HG03280 (cell line): ENCODE measurements around the gene MRAS.

Experiments
- ATAC-seq: cut with Tn5 transposase; IDR thresholded peaks from one replicate; pipeline ENCODE4 v1.9.1; 2021; ENCODE audit warnings: mild to moderate bottlenecking, moderate library complexity; ENCODE audit not compliant: unreplicated experiment

MRAS gene

DNA sequence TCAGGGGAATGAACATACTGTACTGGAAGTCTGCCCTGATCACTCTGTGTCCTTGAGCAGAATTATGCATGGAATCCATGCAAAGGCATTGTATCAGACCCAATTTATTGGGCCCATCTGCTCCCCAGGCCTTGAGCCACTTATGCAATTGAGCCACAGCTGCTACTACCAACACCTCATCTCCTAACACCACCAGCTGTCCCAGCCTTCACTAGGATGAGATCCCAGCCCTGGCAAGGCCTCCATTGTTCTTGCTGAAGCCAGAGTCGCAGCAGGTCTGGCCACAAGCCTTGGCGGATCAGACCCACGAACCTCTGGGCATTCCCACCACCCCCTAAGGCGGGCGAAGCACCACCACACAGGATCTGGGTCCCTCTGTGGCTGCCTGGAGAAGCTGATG is 9.6 kb upstream of the MRAS start:
- ATAC-seq: no peak

DNA sequence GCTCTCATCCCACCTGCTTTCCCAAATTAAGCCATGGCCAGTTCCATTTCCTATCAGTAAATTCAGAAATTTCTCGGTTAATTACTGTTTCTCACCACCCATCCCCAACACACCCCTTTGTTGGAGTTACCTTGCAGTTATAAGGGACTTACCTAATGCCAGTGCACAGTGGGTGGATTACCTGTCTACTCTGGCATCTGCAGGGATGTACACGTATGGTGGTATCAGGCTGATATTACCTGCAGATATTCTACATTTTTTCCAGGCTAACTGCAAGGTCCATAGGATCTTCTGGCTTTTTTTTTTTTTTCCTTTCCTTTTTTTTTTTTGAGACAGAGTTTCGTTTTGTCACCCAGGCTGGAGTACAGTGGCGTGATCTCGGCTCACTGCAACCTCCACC is 7.9 kb upstream of the MRAS start:
- no peak for ATAC-seq

DNA sequence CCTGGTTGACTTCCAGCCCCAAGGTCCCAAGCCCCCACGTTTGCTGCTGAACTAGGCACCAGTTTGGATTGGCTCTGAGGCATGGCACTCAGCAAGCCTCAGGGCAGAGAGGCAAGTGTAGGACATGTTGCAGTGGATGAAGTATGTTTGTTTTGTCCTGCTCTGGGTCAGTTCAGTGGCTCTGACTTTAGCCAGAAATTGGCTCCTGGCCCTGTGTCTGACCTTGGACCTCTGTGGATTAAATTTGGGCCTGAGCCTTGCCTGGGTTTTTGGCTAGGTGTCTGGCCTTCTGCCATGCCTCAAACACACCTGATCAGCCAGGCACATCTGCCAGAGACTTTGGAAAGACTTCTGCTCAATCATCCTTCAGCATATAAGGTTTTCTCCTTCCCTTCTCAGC is 3.6 kb upstream of the MRAS start:
- no peak for ATAC-seq

DNA sequence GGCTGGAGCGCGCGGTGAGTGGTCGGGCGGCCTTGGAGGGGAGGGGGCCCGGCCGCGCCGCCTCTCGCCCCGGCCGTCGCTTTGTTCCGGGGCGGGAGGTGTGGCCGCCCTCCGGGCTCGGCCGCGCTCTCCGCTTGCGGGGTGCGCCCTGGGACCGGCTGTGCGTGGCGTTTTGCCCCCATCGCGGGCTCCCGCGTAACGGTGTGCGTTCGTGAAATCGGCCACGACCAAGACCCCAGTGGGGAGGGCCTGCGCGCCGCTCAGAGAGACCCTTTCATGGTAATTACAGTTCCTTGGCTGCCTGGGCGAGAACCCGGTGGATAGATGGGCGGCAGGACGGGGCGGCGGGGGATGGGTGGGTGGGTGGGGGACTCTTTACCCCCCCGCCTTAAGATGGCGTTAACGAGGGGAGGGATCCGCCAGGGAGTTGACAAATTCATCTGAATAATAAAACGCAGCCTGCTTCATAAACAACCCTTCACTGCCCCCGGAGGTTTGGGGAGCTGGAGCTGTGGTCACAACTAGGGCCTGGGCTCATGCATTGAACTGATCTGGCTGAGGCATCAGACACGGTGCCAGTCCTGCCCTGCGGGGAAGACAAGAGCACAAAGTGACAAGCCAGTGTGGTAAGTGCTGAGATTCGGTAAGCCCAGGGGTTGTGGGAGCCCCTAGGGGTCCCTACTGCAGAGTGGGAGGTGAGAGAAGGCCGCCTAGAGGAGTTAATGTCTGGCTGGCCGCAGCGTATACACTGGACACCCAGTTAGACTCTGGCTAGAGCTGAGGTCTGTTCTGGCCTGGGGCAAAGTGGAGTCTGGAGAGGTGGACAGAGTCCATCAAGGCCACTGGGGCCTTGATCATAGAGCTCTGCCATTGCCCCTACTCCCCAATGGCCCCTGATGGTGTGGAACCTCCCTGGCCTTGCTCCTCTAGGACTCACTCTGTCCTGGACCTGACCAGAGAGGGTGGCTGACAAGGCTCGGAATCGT is 668 bp downstream of the MRAS start:
- no peak for ATAC-seq

DNA sequence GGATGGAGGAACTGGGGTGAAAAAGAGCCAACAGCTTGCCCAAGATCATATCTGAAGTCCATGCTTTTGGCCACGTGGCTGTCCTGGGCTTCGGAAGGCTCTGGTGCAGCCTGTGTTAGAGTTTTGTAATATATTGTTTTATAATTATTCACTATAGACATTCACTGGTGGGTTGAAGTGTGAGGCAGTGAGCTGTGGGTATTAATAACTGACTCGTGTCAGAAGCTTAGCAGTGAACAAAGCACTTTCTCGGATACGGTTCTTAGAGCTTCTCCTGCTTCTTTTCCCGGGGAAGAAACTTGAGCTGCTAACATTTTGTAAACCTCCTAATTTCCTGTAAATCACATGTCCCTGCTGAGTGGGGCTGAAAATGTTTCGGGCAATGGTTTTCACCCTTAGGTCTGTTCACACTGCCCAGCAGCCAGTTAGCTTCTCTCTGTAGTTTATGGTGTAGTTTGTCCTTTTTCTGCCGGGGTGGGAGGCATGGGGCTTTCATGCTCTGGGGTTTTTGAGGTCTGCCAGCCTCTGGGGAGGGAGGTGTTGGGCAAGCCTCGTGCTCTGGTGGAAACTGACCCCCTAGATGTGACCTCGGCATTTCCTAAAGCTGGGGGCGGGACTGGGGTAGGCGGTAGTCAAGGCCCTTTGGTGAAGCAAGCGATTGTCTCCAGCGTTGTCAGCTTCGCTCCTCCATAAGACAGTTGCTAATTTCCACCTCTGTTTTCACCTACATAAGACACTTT is 1.7 kb downstream of the MRAS start:
- no peak for ATAC-seq

DNA sequence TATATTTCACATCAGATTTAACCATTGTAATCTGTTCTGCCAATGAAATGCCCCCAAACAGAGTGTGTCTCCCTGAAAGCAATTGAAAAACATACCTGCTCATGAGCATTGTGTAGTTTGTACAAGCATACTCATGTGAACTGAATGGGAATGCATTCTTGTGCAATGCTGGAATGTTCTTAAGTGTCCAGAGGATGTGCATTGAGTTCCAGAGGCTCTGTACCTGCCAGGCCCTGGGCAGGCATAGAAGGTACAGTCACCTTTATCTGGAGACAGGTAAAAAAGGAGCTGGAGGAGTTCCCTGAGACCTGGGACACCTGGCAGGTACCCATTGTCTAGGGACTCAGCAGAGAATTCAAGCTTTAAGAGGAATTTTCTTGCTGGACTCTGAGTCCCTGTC is 2.8 kb downstream of the MRAS start:
- ATAC-seq: no peak

DNA sequence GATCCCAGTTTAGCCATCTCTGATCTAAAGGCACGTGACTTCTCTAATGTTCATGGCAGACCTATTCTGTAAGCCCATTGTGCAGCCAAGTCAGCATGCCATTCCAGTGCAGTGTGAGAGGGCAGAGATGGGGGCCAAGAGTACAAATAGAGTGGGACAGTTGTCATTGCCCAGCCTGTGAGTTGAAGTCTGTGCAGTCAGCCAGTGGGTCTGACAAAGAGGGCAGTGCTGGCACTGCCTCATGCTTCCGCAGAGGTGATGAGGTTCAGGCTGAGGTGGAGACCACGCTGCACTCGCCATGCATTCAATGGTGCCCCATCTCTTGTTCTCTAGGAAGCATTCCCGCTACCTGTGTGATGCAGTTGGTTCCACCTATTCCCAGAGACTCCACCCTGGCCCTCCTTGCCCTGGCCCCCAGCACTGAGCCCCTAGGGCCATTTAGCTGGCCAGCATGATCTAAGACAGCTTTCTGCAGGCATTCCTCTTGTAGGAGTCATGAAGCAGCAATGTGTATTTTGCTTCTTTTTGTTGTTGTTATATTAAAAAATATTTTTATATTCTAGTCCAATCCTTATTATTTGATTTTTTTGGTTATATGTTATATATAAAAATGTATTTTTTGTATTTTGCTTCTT is 3.7 kb downstream of the MRAS start:
- ATAC-seq: no peak

DNA sequence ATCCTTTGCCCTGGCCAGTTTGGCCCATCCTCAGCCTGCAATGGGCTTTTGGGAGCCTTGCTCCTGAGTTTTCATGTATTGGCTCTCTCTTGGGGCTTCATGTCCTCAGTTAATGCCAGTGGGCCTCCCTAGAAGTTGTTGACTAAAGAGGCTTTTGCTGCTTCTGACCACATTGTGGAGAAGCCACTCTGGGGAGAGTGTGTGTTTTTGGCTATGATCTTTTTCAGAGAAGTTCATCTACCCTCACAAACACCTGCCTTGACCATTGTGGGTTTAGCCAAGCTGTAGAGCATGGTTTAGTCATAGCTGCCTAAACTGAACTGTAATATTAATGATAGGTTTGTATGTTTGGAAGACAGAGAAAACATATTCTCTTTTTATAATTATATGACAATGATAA is 6.0 kb downstream of the MRAS start:
- ATAC-seq: no peak

DNA sequence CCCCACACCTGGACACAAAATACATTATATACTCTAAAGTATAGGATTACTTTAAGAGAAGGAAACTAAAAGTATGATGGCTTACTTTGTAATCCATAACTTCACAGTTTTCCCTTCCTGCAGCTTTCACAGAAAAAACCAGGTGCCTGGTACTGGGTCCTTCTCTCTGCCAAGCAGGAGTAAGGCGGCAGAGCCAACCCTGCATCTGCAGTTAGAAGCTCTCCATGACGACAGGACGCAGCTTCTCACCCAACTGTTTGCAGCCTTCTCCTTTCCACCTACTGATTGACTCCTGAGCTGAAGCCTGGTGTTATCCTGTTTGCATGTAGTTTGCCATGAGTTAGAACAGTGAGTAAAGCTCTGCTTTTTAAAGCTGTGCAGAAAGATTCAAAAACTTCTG is 6.7 kb downstream of the MRAS start:
- no peak for ATAC-seq

DNA sequence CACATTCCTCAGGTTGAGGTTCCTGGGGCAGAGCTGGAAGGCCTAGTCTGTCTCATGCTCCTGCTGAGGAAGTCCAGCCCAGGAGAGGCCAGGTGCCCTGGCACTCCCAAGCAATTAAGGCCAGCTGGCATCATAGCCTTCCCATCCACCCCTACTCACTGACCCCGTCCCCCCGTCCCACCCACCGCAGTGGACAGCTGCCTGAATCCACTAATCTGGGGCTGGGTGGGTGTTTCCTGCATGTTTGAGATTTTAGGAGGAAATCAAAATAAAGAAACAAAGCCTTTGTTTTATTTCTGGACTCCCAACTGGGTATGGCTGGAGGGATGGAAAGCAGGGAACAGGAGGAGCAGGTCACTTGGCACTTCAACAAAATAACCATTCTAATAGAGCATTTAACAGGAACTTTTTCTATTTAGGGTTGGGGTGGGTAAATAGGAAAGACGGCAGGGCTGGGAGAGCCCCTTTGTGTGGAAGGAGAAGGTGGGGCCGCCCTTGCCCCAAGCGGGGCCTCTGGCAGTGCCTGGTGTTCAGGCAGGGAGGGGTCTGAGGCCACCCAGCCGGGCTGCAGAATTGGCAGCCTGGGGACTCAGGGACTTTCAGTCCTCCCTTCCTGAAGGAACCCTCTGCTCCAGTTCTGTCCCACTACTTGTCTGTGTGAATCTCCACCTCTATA is 8.5 kb downstream of the MRAS start:
- ATAC-seq: no peak

DNA sequence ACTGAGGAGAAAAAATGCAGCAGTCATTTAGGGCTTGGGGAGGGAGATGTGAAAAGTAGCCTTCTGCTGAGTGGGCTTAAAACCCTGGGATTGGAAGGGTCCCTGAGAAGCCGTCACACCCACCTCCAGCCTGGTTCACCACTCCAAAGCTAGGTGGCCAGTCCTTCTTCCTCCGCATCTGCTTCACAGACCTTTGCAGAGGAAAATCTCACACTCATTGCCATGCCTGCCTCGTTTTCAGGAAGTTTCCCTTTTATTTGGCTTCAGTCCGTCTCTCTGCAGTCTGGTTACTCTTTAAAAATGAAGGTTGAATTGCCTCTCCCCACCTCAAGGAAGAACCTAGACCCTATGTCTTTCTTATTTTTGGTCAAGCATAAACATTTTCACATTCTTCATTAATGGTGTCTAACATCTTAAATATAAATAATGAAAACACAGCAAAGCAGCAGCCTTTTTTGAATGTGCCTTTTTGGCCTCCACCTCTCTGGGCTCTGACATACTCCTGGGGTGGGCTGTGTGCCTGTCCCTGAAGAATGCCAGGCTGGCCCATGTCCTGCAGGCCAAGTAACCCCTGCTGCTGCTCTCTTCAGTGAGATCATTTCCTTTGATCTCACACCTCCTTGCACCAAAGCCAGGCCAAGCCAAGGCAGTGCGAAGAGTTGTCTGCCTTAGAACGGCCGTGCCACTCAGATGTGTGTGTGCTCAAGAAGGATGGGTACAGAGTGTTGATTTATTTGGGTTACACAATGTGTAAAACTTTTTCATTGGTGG is 11.0 kb downstream of the MRAS start:
- no peak for ATAC-seq

DNA sequence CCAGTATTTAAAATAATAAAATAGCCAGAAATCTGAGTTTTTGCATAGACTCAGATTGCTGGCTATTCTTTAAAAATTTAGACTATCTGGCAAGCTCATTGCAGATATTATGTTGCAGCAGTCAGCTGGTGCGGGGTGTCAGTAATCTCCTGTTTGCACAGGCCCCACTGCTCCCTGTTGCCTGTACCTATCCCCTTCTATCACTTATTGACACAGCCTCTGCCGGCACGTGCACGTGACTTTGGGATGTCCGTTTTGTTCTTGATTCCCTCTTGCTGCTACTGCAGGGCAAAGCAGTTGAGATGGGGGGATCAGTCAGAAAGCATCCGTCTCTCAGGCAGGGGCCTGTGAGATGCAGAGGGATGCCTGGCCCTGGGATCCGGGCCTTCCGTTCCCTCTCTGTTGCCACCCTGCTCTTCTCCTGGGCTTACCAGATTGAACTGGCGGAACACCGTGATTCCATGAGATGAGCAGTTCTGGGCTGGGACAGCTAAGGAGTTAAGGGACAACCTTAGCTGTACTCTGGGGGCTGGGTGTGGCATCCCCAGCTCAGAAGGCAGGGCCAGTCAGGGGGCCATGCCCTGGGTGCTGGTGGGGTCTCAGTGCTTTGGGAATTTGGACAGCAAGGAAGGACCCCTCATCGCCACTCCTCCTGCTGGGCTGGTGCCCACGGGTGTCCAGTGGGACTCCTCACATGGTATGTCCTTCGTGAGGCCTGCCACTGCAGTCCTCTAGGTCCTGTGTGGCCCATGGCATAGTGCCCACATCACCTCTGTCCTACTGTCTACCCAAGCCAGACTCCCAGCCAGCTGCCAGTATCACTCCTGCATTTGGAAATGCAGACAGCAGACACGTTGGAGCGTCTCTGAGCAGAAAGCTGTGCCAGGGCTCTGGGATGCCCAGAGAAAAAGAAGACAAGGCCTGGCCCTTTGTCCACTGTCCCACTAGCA is 11.8 kb downstream of the MRAS start:
- ATAC-seq: no peak

DNA sequence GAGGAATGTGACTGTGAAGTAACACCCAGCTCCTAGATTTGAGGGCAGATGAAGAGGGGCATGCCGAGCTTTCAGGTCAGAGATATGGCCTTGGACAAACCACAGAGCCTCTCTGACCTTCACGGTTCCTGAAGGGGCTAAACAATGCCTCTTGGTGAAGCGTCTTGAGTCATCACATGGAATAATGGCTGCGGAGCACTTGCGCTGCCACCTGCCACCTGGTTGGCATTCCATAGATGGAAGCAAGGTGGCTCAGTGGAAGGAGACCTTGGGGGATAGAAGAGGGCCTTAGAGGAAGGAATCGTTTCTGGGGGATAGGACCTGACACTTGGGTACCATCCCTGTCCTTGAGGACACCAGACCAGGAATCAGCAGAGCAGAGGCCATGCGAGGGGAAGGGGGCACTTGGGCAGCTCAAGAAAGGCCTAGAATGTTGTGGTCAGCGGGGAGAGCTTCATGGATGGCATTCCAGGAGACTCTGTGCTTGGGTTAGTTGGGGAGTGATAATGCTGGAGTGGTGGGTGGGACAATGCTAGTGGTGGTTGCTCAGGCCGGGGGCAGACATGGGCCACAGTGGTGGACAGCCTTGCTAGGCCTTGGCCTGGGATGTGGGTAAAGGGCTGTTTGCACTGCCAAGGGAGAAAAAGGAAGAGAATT is 12.6 kb downstream of the MRAS start:
- no peak for ATAC-seq

DNA sequence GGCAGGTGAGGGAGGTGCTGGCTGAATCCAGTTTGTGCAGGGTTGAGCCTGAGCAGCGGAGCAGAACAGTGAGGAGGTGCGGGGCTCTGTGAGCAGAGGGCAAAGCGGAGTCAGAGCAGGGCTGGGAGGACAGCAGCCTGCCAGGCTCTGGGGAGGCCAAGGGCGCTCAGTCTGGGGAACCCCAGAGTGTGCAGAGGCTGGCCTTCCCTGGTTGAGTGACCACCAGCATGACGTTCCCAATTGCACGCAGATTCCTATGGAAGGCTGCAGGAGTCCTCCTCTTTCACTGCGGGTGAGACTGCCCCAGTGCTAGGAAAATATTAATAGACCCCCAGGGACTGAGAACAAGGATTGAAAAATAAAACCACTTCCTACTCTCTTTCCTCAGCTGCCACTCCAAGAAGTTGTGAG is 13.2 kb downstream of the MRAS start:
- no peak for ATAC-seq

DNA sequence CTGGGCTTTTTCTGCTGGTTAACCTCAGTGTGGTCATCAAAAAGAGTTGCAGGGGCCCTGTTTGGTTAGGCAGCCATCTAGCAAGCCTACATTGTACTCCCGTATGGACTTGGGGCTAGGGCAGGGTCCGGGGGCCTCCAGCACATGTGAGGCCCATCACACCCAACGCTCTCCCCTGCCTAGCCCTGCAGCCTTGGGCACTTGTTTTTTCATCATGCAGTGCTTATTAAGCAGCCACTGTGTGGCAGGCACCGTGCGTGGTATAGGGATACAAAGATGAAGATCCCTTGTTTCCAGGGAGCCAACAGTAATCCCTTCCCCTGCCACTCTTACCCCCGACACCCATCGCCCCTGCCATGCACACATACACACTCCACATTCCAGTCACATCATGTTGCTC is 14.2 kb downstream of the MRAS start:
- ATAC-seq: no peak

DNA sequence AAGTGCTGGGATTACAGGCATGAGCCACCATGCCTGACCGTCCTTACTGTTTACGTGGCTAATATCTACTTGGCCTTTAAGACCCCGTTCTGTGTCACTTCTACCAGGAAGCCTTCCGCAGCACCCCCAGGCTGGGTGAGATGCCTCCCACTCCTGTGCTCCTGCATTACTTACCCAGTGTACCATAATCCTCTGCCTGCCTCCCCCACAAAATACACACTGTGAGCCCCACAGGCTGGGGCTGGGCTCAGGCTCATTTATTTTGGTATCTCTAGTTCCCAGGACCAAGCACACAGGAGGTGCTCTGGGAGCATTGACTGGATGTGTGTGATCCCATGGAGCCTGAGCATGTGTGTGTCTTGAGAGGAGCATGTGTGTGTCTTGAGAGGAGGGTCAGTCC is 14.9 kb downstream of the MRAS start:
- no peak for ATAC-seq

DNA sequence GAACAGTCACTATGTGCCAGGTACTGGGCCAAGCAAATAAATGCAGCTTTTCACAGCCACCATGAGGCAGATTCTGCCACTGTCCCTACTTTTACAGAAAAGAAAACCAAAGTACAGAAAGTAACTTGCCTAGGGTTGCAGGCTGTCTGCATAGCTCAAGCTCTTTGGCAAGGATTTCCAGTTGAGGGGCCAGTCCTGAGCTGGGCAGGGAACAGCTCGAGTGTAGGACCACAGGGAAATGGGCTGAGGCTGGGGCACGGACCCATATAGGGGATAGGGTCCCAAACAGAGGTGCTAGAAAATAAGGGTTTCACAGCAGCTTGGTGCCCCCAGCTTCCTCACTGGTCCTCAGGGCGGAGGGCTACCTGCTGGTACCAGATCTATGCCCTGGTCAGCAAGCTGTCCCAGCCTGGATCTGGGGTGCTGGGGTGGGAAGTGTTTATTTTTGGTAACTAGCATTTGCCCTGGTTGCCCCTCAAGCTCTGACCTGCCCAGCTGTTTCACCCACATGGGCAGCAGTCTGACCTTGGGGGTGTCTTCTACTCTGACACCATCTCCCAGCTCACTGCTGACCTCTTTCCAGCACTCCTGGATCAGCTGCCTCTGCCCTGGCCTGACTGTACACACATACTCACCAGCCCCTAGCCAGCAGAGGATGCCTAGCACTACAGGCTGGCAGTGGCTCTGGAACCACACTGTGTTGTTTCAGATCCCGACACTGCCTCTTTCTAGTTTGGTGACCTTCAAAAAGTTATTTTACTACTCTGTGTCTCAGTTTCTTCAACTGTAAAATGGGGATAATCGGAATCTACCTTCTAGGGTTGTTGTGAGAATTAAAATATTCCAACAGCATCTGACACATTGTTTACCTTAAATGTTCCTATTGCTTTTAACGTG is 16.2 kb downstream of the MRAS start:
- no peak for ATAC-seq

DNA sequence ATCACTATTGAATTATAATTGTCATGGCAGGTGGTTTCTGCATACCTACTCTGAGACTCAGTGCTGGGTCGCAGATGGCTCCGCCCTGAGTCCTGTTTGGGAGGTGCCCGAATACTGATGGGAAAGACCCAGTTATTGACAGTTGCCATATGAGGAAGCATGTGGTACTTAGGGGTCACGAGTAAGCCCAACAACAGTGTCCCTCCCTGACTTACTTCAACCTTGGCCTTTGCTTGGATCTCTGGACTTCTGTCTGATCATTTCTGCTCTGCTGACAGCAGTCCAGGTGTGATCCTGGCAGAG is 16.8 kb downstream of the MRAS start:
- ATAC-seq: no peak
